GM23338 (cell line): ENCODE data around the gene SLC45A1. TPM values are rescaled to one million over a fixed set of nuclear protein-coding genes. Genes with fewer than 3 reads are reported as not detected.
A peak's percentile ranks its signal among the peaks of the same experiment; 100 is the strongest.
"Not testable (repeated sequence)": the region's sequence is repeated elsewhere in the genome, so short reads cannot be mapped to it uniquely, and the experiment has no call there.

Experiments used
- ATAC-seq: fragments of 200-7000 bp; cut with Tn5 transposase; 3 replicates; pipeline ENCODE4 v1.9.1; 2020
- DNase-seq: peaks from one replicate; pipeline ENCODE4 v3.0.0-alpha.2; 2015; ENCODE audit warnings: low spot score
- H2AFZ ChIP-seq: fragments of 200-600 bp; sonication (generic); 2 replicates; pipeline ENCODE4 v1.8.0; 2016; ENCODE audit warnings: antibody characterized with exemption, mild to moderate bottlenecking, moderate library complexity
- H3F3A ChIP-seq: fragments of 200-600 bp; sonication (generic); replicated peaks from 2 replicates; pipeline ENCODE4 v1.8.0; 2017; ENCODE audit warnings: antibody characterized with exemption, mixed run types, low read depth
- H3K27ac ChIP-seq: fragments of 200-600 bp; sonication (generic); 2 replicates; pipeline ENCODE4 v1.6.1; 2016; ENCODE audit warnings: low read depth
- H3K27me3 ChIP-seq: fragments of 200-600 bp; sonication (generic); 2 replicates; pipeline ENCODE4 v1.8.0; 2016; ENCODE audit warnings: mild to moderate bottlenecking, mixed run types, moderate library complexity; ENCODE audit not compliant: insufficient read depth
- H3K36me3 ChIP-seq: fragments of 200-600 bp; sonication (generic); 2 replicates; pipeline ENCODE4 v1.8.0; 2016; ENCODE audit warnings: mild to moderate bottlenecking; ENCODE audit not compliant: insufficient read depth
- H3K4me1 ChIP-seq: fragments of 200-600 bp; sonication (generic); 2 replicates; pipeline ENCODE4 v1.8.0; 2016; ENCODE audit warnings: mild to moderate bottlenecking, moderate library complexity; ENCODE audit not compliant: insufficient read depth
- H3K4me2 ChIP-seq: fragments of 200-600 bp; sonication (generic); 2 replicates; pipeline ENCODE4 v1.7.1; 2017; ENCODE audit warnings: mixed run types
- H3K4me3 ChIP-seq: fragments of 200-600 bp; sonication (generic); 2 replicates; pipeline ENCODE4 v1.6.1; 2016; ENCODE audit warnings: mixed run types
- H3K79me2 ChIP-seq: fragments of 200-600 bp; sonication (generic); replicated peaks from 2 replicates; pipeline ENCODE4 v1.8.0; 2017; ENCODE audit warnings: mild to moderate bottlenecking; ENCODE audit not compliant: insufficient read depth
- H3K9me2 ChIP-seq: fragments of 200-600 bp; sonication (generic); 2 replicates; pipeline ENCODE4 v1.8.0; 2017; ENCODE audit not compliant: insufficient read depth
- H4K20me1 ChIP-seq: fragments of 200-600 bp; sonication (generic); replicated peaks from 2 replicates; pipeline ENCODE4 v1.8.0; 2017; ENCODE audit warnings: mild to moderate bottlenecking; ENCODE audit not compliant: insufficient read depth
- H3K27ac Mint-ChIP-seq: 2 replicates; pipeline ENCODE4 v1.8.0; 2020; ENCODE audit warnings: inconsistent platforms, mild to moderate bottlenecking, moderate library complexity, mixed read lengths
- H3K27me3 Mint-ChIP-seq: 3 replicates; pipeline ENCODE4 v1.8.0; 2022; ENCODE audit warnings: low read depth, mild to moderate bottlenecking, moderate library complexity, mixed read lengths, inconsistent platforms; ENCODE audit not compliant: insufficient read depth, poor library complexity
- H3K36me3 Mint-ChIP-seq: 3 replicates; pipeline ENCODE4 v1.8.0; 2021; ENCODE audit warnings: low read depth, mild to moderate bottlenecking, inconsistent platforms, moderate library complexity, mixed read lengths
- H3K4me1 Mint-ChIP-seq: 3 replicates; pipeline ENCODE4 v1.8.0; 2020; ENCODE audit warnings: mild to moderate bottlenecking, inconsistent platforms, mixed read lengths
- H3K4me3 Mint-ChIP-seq: 3 replicates; pipeline ENCODE4 v1.8.0; 2021; ENCODE audit warnings: moderate library complexity, mild to moderate bottlenecking, inconsistent platforms, mixed read lengths
- H3K9me3 Mint-ChIP-seq: 3 replicates; pipeline ENCODE4 v1.8.0; 2020; ENCODE audit warnings: moderate library complexity, mild to moderate bottlenecking, inconsistent platforms, mixed read lengths
- CREB1 ChIP-seq: fragments of 250-450 bp; sonication (Bioruptor Pico); IDR thresholded peaks from 2 replicates; pipeline ENCODE4 v1.5.0; 2020; ENCODE audit warnings: low read depth, mild to moderate bottlenecking, moderate library complexity
- EZH2phosphoT487 ChIP-seq: fragments of 200-600 bp; sonication (generic); IDR thresholded peaks from one replicate; pipeline ENCODE4 v1.8.1; 2018; ENCODE audit warnings: antibody characterized with exemption; ENCODE audit not compliant: unreplicated experiment
- STAT1 ChIP-seq: IDR thresholded peaks from one replicate; pipeline ENCODE4 v1.6.1; 2016; ENCODE audit warnings: antibody characterized with exemption; ENCODE audit not compliant: unreplicated experiment
- ZNF114 ChIP-seq: fragments of 250-450 bp; sonication (Bioruptor Pico); IDR thresholded peaks from 2 replicates; pipeline ENCODE4 v1.5.0; 2020; ENCODE audit warnings: mild to moderate bottlenecking, moderate library complexity
- ZNF331 ChIP-seq: fragments of 250-450 bp; sonication (Bioruptor Pico); IDR thresholded peaks from 2 replicates; pipeline ENCODE4 v1.5.0; 2020; ENCODE audit warnings: low read depth, mild to moderate bottlenecking, moderate library complexity
- polyA plus RNA-seq: library from polyadenylated mRNA; unstranded; fragments of >200 nt; fragmentation: Nextera tagmentation; extraction: Ambion mirVana; gene quantifications from 2 replicates; pipeline ENCODE4 v1.2.1, GENCODE V29; 2016
- total RNA-seq: library from RNA; depleted of rRNA; stranded (reverse); fragments of >200 nt; shearing (Covaris generic); gene quantifications from 2 replicates; pipeline ENCODE4 v1.2.3, GENCODE V29; 2014
- TF ChIP-seq, protein P1 (sequence below), 2 experiments: fragments of 200-600 bp in 1 of 2; sonication (generic) in 1 of 2; conservative IDR thresholded peaks; 2 replicates each; pipeline versions ENCODE4 v1.5.1 to v1.6.1; 2016 to 2017; ENCODE audit warnings: antibody characterized with exemption in 2 of 2, low read depth in 2 of 2, mild to moderate bottlenecking in 2 of 2, moderate library complexity in 1 of 2
- TF ChIP-seq, protein P2 (sequence below): IDR thresholded peaks from one replicate; pipeline ENCODE4 v1.6.1; 2018; ENCODE audit warnings: antibody characterized with exemption; ENCODE audit not compliant: unreplicated experiment

SLC45A1 gene
- total and polyA plus RNA-seq, 2 experiments from 2014 or later, result 1.3 to 2.3 TPM

DNA sequence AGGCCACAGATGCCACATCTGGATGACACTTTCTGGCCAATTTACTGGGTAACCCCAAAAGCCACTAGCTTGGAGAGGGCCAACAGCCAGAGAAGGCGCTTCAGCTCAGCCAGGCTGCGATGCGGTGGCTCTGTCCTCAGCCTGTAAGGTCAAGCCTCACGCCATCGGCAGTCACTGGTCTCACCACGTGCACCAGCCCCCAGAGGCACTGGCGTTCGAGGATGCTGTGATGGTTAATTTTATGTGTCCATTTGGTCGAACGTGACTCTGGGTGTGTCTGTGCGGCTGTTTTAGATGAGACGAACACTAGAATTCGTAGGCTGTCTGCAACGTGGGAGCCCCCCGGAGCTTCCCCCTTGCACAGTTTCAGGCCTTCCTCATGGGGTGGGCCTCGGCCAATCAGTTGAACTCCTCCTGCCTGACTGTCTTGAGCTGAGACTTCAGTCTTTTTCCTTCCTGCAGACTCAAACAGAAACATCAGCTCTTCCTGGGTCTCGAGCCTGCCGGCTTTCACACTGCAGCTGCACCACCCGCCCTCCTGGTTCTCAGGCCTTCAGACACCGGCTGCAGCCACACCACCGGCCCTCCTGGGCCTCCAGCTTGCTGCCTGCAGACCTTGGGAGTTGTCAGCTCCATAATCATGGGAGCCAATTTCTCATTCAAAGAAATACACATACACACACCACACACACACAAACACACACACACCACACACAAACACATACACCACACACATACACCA lies 41.6 kb upstream of the SLC45A1 start:
- H3K9me3 Mint-ChIP-seq, result peaks cover 2% of the 10 kb centered on the region; the same call in 2 of the 3 replicates
- H3K27me3 Mint-ChIP-seq, result peaks cover 10% of the 10 kb centered on the region
- DNase-seq (no peak), ATAC-seq (no peak; the same call in 2 of the 3 replicates)
- Histone ChIP-seq H3K36me3 (peaks cover 5% of the 10 kb centered on the region; the same call in 1 of the 2 replicates), H3K4me2 (no peak overlapping the region), H3K9me2 (0 out of 2 replicates have a peak, but pooled peaks cover 4% of the 10 kb centered on the region), H3K27ac (no peak overlapping the region), H2AFZ (0 out of 2 replicates have a peak overlapping the region, but pooled peaks have one; percentile 69), H3K27me3 (no peaks in the 10 kb centered on the region), H3K4me3 (no peak overlapping the region), H4K20me1 (no peaks in the 10 kb centered on the region), H3F3A (no peaks in the 10 kb centered on the region), H3K79me2 (no peaks in the 10 kb centered on the region), H3K4me1 (no peaks in the 10 kb centered on the region)
- H3K4me1 Mint-ChIP-seq, result peaks cover 3% of the 10 kb centered on the region; the same call in 1 of the 3 replicates
- H3K36me3 Mint-ChIP-seq, result peaks cover 5% of the 10 kb centered on the region; the same call in 2 of the 3 replicates
- H3K27ac Mint-ChIP-seq, result no peak overlapping the region
- H3K4me3 Mint-ChIP-seq, result no peak overlapping the region
- no peak for TF ChIP-seq ZNF331 (CRISPR knock-in tag)
- TF ChIP-seq, protein P1, sequence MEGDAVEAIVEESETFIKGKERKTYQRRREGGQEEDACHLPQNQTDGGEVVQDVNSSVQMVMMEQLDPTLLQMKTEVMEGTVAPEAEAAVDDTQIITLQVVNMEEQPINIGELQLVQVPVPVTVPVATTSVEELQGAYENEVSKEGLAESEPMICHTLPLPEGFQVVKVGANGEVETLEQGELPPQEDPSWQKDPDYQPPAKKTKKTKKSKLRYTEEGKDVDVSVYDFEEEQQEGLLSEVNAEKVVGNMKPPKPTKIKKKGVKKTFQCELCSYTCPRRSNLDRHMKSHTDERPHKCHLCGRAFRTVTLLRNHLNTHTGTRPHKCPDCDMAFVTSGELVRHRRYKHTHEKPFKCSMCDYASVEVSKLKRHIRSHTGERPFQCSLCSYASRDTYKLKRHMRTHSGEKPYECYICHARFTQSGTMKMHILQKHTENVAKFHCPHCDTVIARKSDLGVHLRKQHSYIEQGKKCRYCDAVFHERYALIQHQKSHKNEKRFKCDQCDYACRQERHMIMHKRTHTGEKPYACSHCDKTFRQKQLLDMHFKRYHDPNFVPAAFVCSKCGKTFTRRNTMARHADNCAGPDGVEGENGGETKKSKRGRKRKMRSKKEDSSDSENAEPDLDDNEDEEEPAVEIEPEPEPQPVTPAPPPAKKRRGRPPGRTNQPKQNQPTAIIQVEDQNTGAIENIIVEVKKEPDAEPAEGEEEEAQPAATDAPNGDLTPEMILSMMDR (conservative IDR thresholded peaks at IDR 0.05; ENCODE audit: low read depth in 2 of 2), result no peak

DNA sequence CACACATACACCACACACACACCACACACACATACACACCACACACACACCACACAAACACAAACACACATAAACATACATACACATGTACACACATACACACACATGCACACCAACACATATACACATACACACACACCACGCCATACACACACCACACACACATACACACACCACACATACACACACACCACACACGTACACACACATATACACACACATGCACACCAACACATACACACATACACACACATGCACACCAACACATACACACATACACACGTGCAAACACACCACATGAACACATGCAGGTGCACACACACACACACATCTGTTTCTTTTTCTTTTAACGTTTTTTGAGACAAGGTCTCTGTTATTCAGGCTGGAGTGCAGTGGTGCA lies 41.0 kb upstream of the SLC45A1 start:
- TF ChIP-seq, protein P1 (conservative IDR thresholded peaks at IDR 0.05; ENCODE audit: low read depth in 2 of 2), result no peak
- TF ChIP-seq STAT1, result no peak
- TF ChIP-seq EZH2phosphoT487, result no peak
- TF ChIP-seq CREB1 (CRISPR knock-in tag), result no peak
- TF ChIP-seq ZNF114 (CRISPR knock-in tag), result no peak
- TF ChIP-seq ZNF331 (CRISPR knock-in tag), result no peak
- TF ChIP-seq, protein P2, sequence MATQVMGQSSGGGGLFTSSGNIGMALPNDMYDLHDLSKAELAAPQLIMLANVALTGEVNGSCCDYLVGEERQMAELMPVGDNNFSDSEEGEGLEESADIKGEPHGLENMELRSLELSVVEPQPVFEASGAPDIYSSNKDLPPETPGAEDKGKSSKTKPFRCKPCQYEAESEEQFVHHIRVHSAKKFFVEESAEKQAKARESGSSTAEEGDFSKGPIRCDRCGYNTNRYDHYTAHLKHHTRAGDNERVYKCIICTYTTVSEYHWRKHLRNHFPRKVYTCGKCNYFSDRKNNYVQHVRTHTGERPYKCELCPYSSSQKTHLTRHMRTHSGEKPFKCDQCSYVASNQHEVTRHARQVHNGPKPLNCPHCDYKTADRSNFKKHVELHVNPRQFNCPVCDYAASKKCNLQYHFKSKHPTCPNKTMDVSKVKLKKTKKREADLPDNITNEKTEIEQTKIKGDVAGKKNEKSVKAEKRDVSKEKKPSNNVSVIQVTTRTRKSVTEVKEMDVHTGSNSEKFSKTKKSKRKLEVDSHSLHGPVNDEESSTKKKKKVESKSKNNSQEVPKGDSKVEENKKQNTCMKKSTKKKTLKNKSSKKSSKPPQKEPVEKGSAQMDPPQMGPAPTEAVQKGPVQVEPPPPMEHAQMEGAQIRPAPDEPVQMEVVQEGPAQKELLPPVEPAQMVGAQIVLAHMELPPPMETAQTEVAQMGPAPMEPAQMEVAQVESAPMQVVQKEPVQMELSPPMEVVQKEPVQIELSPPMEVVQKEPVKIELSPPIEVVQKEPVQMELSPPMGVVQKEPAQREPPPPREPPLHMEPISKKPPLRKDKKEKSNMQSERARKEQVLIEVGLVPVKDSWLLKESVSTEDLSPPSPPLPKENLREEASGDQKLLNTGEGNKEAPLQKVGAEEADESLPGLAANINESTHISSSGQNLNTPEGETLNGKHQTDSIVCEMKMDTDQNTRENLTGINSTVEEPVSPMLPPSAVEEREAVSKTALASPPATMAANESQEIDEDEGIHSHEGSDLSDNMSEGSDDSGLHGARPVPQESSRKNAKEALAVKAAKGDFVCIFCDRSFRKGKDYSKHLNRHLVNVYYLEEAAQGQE, result no peak
- Mint-ChIP-seq H3K4me1 (peaks cover 6% of the 10 kb centered on the region; the same call in 2 of the 3 replicates), H3K27me3 (peaks cover 10% of the 10 kb centered on the region), H3K36me3 (peaks cover 5% of the 10 kb centered on the region; the same call in 2 of the 3 replicates), H3K9me3 (peaks cover 2% of the 10 kb centered on the region; the same call in 2 of the 3 replicates), H3K27ac (no peak overlapping the region), H3K4me3 (no peak overlapping the region)
- Histone ChIP-seq H3K36me3 (peaks cover 5% of the 10 kb centered on the region; the same call in 1 of the 2 replicates), H3K4me2 (no peak overlapping the region), H3K4me3 (no peak overlapping the region), H4K20me1 (no peaks in the 10 kb centered on the region), H3K27me3 (no peaks in the 10 kb centered on the region), H3K27ac (no peak overlapping the region), H3K4me1 (no peaks in the 10 kb centered on the region), H2AFZ (no peak overlapping the region), H3K79me2 (no peaks in the 10 kb centered on the region), H3K9me2 (0 out of 2 replicates have a peak, but pooled peaks cover 4% of the 10 kb centered on the region), H3F3A (no peaks in the 10 kb centered on the region)
- DNase-seq, result no peak
- ATAC-seq, result no peak

DNA sequence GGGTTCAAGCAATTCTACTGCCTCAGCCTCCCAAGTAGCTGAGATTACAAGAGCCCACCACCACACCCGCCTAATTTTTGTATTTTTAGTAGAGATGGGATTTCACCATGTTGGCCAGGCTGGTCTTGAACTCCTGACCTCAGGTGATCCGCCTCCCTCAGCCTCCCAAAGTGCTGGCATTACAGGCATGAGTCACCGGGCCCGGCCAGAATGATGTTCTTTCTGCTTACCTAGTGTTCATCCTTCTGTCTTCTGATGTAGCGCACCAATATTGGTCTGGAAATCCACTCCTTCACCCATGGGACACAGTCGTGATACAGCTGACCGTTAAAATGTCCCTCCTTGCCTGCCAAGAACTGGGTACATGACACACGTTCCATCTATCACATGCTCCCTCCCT lies 39.2 kb upstream of the SLC45A1 start:
- Mint-ChIP-seq H3K27me3 (peaks cover 11% of the 10 kb centered on the region), H3K4me1 (peaks cover 20% of the 10 kb centered on the region)
- H3K36me3 ChIP-seq, H3K4me3 Mint-ChIP-seq, H4K20me1 ChIP-seq, H3K4me3 ChIP-seq, H3K36me3 Mint-ChIP-seq, H3K4me1 ChIP-seq, H3K79me2 ChIP-seq, H3K9me3 Mint-ChIP-seq, H3K9me2 ChIP-seq, H3K27ac Mint-ChIP-seq, ATAC-seq, H3K4me2 ChIP-seq, H3K27me3 ChIP-seq, H2AFZ ChIP-seq, H3K27ac ChIP-seq, DNase-seq, H3F3A ChIP-seq: not testable (repeated sequence)
